Lung (tissue), 12 donors: ENCODE results near the gene NAALADL2. TPM values are rescaled to one million over a fixed set of nuclear protein-coding genes. Genes with fewer than 3 reads are reported as not detected.

Experiments
- ATAC-seq: fragments of 200-7000 bp; cut with Tn5 transposase; one replicate; pipeline ENCODE4 v1.9.1; 2020; ENCODE audit warnings: moderate number of reproducible peaks; ENCODE audit not compliant: insufficient read depth, low FRiP score
- DNase-seq, 3 donors: peaks; one replicate each; pipeline ENCODE4 v3.0.0-alpha.2; 2013 to 2017
- H3K27ac ChIP-seq, 2 donors: one replicate each; pipeline ENCODE4 v1.5.1; 2013; ENCODE audit warnings: mild to moderate bottlenecking in 2 of 2, moderate library complexity in 2 of 2, control low read depth in 1 of 2, inconsistent platforms in 1 of 2, low read depth in 1 of 2, low read length in 1 of 2
- H3K27me3 ChIP-seq, 3 donors: one replicate each; pipeline ENCODE4 v1.5.1; 2013; ENCODE audit warnings: low read length in 2 of 3; ENCODE audit not compliant: control insufficient read depth in 3 of 3, insufficient read depth in 3 of 3
- H3K36me3 ChIP-seq, 4 donors: one replicate each; pipeline ENCODE4 v1.5.1; 2013; ENCODE audit warnings: low read length in 4 of 4, mild to moderate bottlenecking in 1 of 4, moderate library complexity in 1 of 4; ENCODE audit not compliant: control insufficient read depth in 4 of 4, insufficient read depth in 4 of 4
- H3K4me1 ChIP-seq, 5 donors: one replicate each; pipeline ENCODE4 v1.5.1; 2013; ENCODE audit warnings: low read length in 5 of 5, mild to moderate bottlenecking in 2 of 5, moderate library complexity in 1 of 5; ENCODE audit not compliant: control insufficient read depth in 5 of 5, insufficient read depth in 5 of 5
- H3K4me3 ChIP-seq: one replicate; pipeline ENCODE4 v1.5.1; 2013; ENCODE audit warnings: mild to moderate bottlenecking, control low read depth, moderate library complexity
- H3K9ac ChIP-seq, 2 donors: one replicate each; pipeline ENCODE4 v1.5.1; 2013; ENCODE audit warnings: low read length in 2 of 2, control low read depth in 1 of 2; ENCODE audit not compliant: insufficient read depth in 1 of 2
- H3K9me3 ChIP-seq, 4 donors: one replicate each; pipeline ENCODE4 v1.5.1; 2013; ENCODE audit warnings: low read length in 3 of 4, mild to moderate bottlenecking in 1 of 4, moderate library complexity in 1 of 4; ENCODE audit not compliant: control insufficient read depth in 4 of 4, insufficient read depth in 3 of 4
- WGBS, 2 donors: extraction: QIAGEN DNeasy Blood & Tissue Kit; methylation state at CpG; one replicate each; pipeline ENCODE4 v1.1.7; 2013; 5-methylcytosine and 5-hydroxymethylcytosine counted together
- polyA plus RNA-seq, 2 donors: library from polyadenylated mRNA; stranded (reverse); fragments of 200-250 nt; gene quantifications; one replicate each; pipeline ENCODE4 v1.2.1, GENCODE V29; 2013
- total RNA-seq, 2 donors: library from RNA; depleted of rRNA in 1 of 2; stranded (reverse); fragments of >200 nt in 1 of 2; gene quantifications; one replicate each; pipeline ENCODE4 v1.2.1, GENCODE V29; 2014 to 2021
- TF ChIP-seq, protein P1 (sequence below): IDR thresholded peaks from 2 replicates; pipeline ENCODE4 v1.5.1; 2012; ENCODE audit warnings: mild to moderate bottlenecking; ENCODE audit errors: control extremely low read depth, extremely low read depth
- donor health status: control.
- donor health status: control.
- donor health status: Bipolar disorder and iron deficiency.
- donor health status: healthy.
- donor health status: DM: yes; HTN: yes; CAD: no.

NAALADL2 gene
- total and polyA plus RNA-seq, 4 donors = 0.49 to 46.7 (median 4.7) TPM

DNA sequence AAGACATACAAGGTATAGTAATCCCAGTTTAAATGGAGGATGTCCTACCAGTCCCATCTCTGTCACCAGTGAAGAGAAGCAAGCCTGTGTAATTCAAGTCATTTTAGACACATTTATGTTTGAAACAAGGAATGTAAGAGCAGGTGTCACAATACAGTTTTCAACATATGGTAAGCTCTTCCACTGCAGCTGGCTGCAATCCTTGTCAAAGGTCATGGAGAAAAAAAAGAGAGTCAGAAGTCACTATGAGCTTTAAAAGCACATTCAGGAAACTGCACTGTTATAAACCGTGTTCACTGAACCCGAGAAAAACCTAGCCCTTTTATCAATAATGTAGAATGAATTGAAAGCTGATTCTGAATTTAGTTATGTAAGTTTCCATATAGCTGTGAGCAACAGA is 206.4 kb downstream of the NAALADL2 start:
- ATAC-seq = no peak
- Histone ChIP-seq H3K9ac (no peak overlapping the region), H3K36me3 (no peaks in the 10 kb centered on the region), H3K9me3 (no peaks in the 10 kb centered on the region), H3K27me3 (no peaks in the 10 kb centered on the region), H3K27ac (no peak overlapping the region), H3K4me3 (no peak overlapping the region), H3K4me1 (peaks cover 0 to 12% (median 0%) of the 10 kb centered on the region in 5 donors)
- 62 to 74% methylated on average over 2 of the region's 2 CpGs for WGBS, 2 donors
- TF ChIP-seq, protein P1, sequence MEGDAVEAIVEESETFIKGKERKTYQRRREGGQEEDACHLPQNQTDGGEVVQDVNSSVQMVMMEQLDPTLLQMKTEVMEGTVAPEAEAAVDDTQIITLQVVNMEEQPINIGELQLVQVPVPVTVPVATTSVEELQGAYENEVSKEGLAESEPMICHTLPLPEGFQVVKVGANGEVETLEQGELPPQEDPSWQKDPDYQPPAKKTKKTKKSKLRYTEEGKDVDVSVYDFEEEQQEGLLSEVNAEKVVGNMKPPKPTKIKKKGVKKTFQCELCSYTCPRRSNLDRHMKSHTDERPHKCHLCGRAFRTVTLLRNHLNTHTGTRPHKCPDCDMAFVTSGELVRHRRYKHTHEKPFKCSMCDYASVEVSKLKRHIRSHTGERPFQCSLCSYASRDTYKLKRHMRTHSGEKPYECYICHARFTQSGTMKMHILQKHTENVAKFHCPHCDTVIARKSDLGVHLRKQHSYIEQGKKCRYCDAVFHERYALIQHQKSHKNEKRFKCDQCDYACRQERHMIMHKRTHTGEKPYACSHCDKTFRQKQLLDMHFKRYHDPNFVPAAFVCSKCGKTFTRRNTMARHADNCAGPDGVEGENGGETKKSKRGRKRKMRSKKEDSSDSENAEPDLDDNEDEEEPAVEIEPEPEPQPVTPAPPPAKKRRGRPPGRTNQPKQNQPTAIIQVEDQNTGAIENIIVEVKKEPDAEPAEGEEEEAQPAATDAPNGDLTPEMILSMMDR = no peak
- no peak for DNase-seq

DNA sequence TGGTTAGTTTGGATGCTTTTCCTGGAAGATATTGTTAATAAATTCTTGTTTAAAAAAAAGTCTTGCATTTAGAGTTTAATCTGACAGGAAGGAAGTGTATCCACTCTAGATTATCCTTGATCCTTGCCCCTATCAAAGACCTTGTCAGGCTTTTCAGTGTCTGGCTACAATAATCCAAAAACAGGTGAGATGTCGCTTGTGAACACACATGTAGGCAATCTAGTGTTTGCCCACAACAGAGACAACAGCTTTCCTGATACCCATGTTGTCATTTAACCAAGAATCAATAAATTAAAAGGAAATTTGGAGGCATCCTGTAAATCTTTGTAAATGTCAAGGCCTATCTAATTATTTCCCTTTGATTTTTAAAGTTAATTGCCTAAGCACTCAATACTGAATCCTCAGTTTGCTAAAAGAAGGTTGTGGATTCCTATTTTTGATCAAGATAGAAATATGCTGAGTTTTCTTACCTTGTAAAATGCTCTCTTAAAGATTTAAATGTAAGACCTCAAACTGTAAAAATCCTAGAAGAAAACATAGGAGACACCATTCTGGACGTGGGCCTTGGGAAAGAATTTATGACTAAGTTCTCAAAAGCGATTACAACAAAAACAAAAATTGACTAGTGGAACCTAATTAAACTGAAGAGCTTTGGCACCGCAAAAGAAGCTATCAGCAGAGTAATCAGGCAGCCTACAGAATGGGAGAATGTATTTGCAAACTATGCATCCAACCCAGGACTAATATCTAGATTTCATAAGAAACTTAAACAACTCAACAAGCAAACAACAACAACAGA is 207.7 kb downstream of the NAALADL2 start:
- Histone ChIP-seq H3K9me3 (no peaks in the 10 kb centered on the region), H3K4me3 (no peak overlapping the region)
- TF ChIP-seq, protein P1 = no peak

DNA sequence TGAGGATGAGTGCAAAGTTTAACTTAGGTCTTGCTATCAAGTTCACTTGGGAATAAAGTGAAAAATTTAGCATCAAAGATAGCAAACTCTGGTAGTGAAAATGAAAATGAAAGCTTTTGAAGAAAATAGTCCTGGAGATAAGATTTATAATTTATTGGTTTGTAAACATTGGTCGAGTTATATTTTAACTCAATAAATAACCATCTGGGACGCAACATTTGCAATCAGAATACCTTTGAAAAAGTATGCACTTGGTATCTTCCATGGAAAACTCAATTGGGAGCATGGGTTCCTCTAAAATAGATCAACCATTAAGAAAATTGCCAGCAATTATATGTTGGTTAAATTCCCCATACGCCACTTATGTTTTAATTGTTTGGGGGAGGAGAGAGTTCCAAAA is 209.5 kb downstream of the NAALADL2 start:
- H3K4me3 ChIP-seq = no peak overlapping the region
- TF ChIP-seq, protein P1 = no peak

More for the DNA sequence above, 207.7 kb downstream of the NAALADL2 start:
- Histone ChIP-seq H3K36me3 (no peaks in the 10 kb centered on the region), H3K4me1 (peaks cover 0 to 12% (median 0%) of the 10 kb centered on the region in 5 donors), H3K9ac (no peak overlapping the region), H3K27me3 (no peaks in the 10 kb centered on the region), H3K27ac (no peak overlapping the region)
- 90 to 94% methylated on average over 4 of the region's 4 CpGs for WGBS, 2 donors
- DNase-seq (no peak), ATAC-seq (no peak)

More for the DNA sequence above, 209.5 kb downstream of the NAALADL2 start:
- Histone ChIP-seq H3K9me3 (no peaks in the 10 kb centered on the region), H3K9ac (no peak overlapping the region), H3K27me3 (no peaks in the 10 kb centered on the region), H3K27ac (no peak overlapping the region), H3K36me3 (no peaks in the 10 kb centered on the region), H3K4me1 (no peaks in the 10 kb centered on the region)
- no peak for DNase-seq
- ATAC-seq = no peak
- 86 to 91% methylated on average over 3 of the region's 3 CpGs for WGBS, 2 donors
